ENCODE measurements around the gene SDHAF2.

- TF ChIP-seq ZNF318 (IDR thresholded peaks at IDR 0.05; ENCODE audit: borderline replicate concordance in 1 of 2, low read depth in 1 of 2) (no peak), ZNF449 (CRISPR knock-in tag; IDR thresholded peaks at IDR 0.05) (no peak), FOS (IDR thresholded peaks at IDR 0.05; ENCODE audit: extremely low read depth, insufficient read length) (no peak), RBM17 (IDR thresholded peaks at IDR 0.05; ENCODE audit: borderline replicate concordance, low read depth, low read length) (no peak), PTBP1 (IDR thresholded peaks at IDR 0.05; ENCODE audit: low read depth, low read length) (no peak)
Observed at GRCh38 chr11:61454520-61454919, 24.6 kb downstream of the SDHAF2 start.
